GM12878 (cell line): ENCODE results near the gene HCAR2.
"Not testable (repeated sequence)": the region's sequence is repeated elsewhere in the genome, so short reads cannot be mapped to it uniquely, and the experiment has no call there.

Experiments used
- CBX3 ChIP-seq: fragments of 200-600 bp; sonication (generic); IDR thresholded peaks from 2 replicates; pipeline ENCODE4 v1.6.1; 2016; ENCODE audit warnings: low read depth, borderline replicate concordance
- E2F8 ChIP-seq: fragments of 450-650 bp; IDR thresholded peaks from 2 replicates; pipeline ENCODE4 v1.6.1; 2018; ENCODE audit warnings: mild to moderate bottlenecking, low read depth, moderate library complexity; ENCODE audit not compliant: partially characterized antibody
- RFX5 ChIP-seq: IDR thresholded peaks from 2 replicates; pipeline ENCODE4 v1.6.1; 2011; ENCODE audit warnings: low read depth, low read length, improper control_type of control experiment
- SMAD1 ChIP-seq: fragments of 450-650 bp; IDR thresholded peaks from 2 replicates; pipeline ENCODE4 v1.6.1; 2018; ENCODE audit warnings: mild to moderate bottlenecking, low read depth; ENCODE audit not compliant: partially characterized antibody
- TF ChIP-seq, protein P1 (sequence below): fragments of 450-650 bp; IDR thresholded peaks from 2 replicates; pipeline ENCODE4 v1.6.1; 2018; ENCODE audit warnings: borderline replicate concordance, mild to moderate bottlenecking; ENCODE audit not compliant: partially characterized antibody

DNA sequence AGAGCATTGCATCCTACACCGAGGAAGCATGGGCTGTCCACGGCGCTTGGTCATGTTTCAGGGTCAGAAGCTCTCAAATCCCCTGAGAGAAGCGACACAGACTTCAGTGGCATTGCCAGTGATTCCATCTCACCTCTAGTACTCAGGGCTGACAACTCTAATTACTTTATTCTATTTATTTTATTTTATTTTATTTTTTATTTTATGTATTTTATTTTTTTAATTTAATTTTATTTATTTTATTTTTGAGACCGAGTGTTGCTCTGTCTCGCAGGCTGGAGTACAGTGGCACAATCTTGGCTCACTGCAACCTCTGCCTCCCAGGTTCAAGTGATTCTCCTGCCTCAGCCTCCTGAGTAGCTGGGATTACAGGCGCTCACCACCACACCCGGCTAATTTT is 49.9 kb downstream of the HCAR2 start:
- not testable (repeated sequence) for TF ChIP-seq SMAD1, CBX3, E2F8, RFX5
- TF ChIP-seq, protein P1, sequence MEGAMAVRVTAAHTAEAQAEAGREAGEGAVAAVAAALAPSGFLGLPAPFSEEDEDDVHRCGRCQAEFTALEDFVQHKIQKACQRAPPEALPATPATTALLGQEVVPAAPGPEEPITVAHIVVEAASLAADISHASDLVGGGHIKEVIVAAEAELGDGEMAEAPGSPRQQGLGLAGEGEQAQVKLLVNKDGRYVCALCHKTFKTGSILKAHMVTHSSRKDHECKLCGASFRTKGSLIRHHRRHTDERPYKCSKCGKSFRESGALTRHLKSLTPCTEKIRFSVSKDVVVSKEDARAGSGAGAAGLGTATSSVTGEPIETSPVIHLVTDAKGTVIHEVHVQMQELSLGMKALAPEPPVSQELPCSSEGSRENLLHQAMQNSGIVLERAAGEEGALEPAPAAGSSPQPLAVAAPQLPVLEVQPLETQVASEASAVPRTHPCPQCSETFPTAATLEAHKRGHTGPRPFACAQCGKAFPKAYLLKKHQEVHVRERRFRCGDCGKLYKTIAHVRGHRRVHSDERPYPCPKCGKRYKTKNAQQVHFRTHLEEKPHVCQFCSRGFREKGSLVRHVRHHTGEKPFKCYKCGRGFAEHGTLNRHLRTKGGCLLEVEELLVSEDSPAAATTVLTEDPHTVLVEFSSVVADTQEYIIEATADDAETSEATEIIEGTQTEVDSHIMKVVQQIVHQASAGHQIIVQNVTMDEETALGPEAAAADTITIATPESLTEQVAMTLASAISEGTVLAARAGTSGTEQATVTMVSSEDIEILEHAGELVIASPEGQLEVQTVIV, result not testable (repeated sequence)
